ENCODE data around the gene CTSE. TPM values are rescaled to one million over a fixed set of nuclear protein-coding genes. Genes with fewer than 3 reads are reported as not detected.
"Not testable (repeated sequence)": the region's sequence is repeated elsewhere in the genome, so short reads cannot be mapped to it uniquely, and the experiment has no call there.

The CTSE gene
- total RNA-seq (2014; rRNA removed; shearing (Covaris generic)): not detected in 2 replicates

DNA sequence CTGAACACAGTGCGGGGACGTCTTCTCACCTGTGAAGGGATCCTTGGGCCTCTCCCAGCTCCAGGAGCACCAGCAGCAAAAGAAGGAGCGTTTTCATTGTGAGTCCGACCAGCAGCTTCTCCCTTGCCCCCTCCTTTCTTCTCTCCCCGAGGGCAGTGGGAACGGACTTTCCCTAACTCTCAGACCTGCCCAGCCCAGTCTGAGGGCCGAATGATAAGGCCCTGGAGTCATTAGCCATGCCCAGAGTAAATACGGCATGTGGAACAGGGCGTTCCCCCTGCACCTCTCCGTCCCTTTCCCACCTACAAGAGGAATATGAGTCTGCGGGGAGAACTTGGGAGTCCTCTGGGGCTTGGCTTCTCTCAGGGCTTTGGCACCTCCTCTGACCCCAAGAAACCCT, at the start of gene CTSE:
Gene CTSE (minus strand): TSS at position 201 of the 400 bp plus-strand sequence. CDS start 104 bp downstream, at position 97.
- DNase-seq (ENCODE audit: low spot score): no peak
- in situ Hi-C loops (cut with HindIII; ENCODE audit: low sequenced_read_pairs): no loop called here

DNA sequence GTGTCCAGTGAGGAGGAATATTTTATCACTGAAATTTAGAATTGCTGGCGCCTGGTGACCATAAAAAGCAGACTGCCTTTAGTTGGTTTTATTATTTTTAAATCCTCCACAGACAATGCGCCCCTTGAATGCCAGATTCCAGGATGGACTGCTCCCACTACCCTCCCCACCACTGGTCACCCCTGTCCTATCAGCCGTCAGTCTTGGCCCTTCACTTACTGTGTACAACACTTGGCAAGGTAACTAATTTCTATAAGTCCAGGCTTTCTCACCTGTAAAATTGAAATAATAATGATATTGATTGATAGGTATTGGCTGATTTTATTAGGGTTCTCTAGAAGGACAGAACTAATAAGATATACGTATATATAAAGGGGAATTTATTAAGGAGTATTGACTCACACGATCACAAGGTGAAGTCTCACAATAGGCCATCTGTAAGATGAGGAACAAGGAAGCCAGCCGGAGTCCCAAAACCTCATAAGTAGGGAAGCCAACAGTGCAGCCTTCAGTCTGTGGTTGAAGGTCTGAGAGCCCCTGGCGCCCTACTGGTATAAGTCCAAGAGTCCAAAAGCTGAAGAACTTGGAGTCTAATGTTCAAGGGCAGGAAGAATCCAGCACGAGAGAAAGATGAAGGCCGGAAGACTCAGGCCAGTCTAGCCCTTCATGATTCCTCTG, 47.1 kb upstream of the CTSE start:
- DNase-seq (ENCODE audit: low spot score): no peak
- in situ Hi-C loops (cut with HindIII; ENCODE audit: low sequenced_read_pairs): no loop called here

GRCh38 chr1:206068314-206068713, 44.6 kb upstream of the CTSE start:
- in situ Hi-C loops (cut with HindIII; ENCODE audit: low sequenced_read_pairs): no loop called here
- no peak for DNase-seq (ENCODE audit: low spot score)

GRCh38 chr1:206067486-206068227, 44.0 kb upstream of the CTSE start:
- in situ Hi-C loops (cut with HindIII; ENCODE audit: low sequenced_read_pairs): no loop called here
- DNase-seq (ENCODE audit: low spot score): no peak

DNA sequence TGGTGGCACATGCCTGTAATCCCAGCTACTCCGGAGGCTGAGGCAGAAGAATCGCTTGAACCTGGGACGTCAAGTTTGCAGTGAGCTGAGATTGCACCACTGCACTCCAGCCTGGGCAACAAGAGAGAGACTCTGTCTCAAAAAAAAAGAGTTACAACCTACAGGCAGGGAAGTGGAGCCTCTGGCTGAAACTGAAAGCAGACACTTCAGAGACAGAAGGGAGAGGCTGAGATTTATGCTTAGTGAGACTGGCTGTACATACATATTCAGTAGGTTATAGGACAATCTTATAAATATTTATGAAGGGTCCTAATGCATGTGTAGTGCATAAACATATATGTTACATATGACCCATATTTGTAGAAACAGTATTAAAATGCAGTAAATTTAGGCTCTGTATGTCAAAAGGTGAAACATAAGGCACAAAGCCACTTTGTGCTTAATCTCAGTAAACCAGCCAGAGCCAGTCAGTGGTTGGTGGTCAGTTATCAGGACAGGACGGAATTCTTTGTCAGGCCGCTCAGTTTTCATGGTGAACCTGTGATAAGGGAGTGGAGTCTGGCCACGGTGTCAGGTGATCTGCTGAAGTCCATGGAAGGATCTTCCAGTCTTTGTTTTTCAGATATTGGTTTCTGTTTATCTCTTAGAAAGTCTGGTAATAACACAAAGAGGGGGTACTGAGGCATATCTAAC, 42.9 kb upstream of the CTSE start:
- in situ Hi-C loops (cut with HindIII; ENCODE audit: low sequenced_read_pairs): no loop called here
- DNase-seq (ENCODE audit: low spot score): no peak

DNA sequence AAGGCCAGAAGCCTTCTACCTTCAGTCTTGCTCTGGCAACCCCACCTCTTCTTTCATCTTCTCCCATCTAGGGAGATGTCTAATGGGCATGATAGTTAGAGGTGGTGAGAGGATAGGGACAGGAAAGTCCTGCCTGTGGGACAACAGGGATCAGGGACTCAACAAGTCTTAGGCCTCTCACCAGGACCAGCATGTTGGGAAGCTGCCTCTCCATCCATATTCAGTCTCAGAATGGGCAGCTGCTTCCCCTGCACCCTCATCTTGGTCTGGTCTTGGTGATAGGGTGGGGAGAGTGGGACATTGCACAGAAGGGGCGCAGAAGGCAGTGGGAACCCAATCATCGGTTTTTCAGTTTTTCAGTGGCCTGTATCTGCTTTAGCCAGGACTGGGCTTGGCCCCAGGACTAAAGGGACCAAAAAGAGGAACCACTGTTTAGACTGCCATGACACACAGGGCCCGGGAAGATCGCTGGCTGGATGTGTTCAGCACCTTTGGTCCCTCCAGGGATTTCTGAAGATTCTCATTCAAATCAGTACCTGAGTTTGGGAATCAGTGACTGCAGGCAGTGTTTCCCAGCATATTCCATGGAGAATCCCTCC, 42.0 kb upstream of the CTSE start:
- in situ Hi-C loops (cut with HindIII; ENCODE audit: low sequenced_read_pairs): no loop called here
- no peak for DNase-seq (ENCODE audit: low spot score)

DNA sequence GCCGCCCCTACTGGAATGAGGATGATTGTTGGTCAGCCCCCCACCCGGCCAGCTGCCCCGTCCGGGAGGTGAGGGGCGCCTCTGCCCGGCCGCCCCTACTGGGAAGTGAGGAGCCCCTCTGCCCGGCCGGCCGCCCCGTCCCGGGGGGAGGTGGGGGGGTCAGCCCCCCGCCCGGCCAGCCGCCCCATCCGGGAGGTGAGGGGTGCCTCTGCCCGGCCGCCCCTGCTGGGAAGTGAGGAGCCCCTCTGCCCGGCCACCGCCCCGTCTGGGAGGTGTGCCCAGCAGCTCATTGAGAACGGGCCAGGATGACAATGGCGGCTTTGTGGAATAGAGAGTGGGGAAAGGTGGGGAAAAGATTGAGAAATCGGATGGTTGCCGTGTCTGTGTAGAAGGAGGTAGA, 40.8 kb upstream of the CTSE start:
- DNase-seq (ENCODE audit: low spot score); in situ Hi-C loops (cut with HindIII; ENCODE audit: low sequenced_read_pairs): not testable (repeated sequence)

DNA sequence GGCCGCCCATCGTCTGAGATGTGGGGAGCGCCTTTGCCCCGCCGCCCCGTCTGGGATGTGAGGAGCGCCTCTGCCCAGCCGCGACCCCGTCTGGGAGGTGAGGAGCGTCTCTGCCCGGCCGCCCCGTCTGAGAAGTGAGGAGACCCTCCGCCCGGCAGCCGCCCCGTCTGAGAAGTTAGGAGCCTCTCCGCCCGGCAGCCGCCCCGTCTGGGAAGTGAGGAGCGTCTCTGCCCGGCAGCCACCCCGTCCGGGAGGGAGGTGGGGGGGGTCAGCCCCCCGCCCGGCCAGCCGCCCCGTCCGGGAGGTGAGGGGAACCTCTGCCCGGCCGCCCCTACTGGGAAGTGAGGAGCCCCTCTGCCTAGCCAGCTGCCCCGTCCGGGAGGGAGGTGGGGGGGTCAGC, 40.3 kb upstream of the CTSE start:
- in situ Hi-C loops (cut with HindIII; ENCODE audit: low sequenced_read_pairs); DNase-seq (ENCODE audit: low spot score): not testable (repeated sequence)

DNA sequence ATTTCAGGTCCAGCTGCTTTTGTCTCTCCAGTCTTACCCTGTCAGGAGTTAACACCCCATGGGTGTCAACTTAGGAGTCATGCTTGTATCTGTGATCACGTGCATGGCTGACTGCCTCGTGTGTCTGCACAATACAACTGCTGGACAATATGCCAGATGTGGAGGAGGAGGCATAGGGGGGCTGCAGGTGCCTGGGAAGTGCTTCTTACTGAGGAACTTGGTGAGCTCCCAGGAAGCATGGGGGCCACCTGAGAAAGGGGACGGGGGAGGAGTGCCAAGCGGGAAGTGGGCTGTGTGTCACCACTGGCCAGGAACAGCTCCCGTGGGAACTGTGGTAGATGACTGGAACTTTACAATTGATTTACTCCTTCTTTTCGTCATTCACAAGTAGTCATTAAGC, 38.8 kb upstream of the CTSE start:
- no peak for DNase-seq (ENCODE audit: low spot score)
- in situ Hi-C loops (cut with HindIII; ENCODE audit: low sequenced_read_pairs): no loop called here

DNA sequence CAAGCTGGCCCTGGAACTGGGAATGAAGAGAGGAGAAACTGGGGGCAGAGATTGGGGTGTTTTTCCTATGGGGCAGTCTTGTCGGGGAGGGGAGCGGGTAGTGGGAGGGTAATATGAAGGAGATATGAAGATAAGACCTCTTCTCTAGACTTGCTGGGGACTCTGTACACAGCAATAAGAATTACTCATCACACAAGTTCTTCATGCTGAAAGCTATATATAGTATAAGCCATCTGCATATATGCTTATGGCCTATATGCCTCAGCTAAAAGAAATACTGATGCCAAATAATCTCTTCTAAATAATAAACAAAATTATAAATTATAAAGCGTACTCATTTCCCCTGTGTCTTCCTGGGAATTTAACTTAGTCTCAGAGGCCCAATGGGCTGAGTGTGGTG, 37.1 kb upstream of the CTSE start:
- DNase-seq (ENCODE audit: low spot score): no peak
- in situ Hi-C loops (cut with HindIII; ENCODE audit: low sequenced_read_pairs): no loop called here

- no peak for DNase-seq (ENCODE audit: low spot score)
- in situ Hi-C loops (cut with HindIII; ENCODE audit: low sequenced_read_pairs): no loop called here
These were observed 35.7 kb upstream of the CTSE start for GRCh38 chr1:206059355-206059915.

DNA sequence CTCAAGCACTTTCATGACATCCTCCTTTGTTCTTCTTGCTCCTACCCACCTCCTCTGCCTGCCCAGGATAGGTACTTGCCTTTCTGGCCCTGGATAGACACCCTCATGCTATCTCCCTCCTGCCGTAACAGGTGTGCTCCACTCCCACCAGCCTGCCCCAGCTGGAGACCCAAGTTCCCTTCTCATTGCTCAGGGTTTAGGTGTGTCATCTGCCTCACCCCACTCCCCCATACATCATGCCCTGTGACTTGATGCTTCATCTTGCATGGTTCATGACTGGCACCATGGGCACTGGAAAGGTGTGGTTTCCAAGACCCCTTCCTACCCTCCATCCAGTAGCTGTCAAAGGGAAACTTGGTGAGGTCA, 35.2 kb upstream of the CTSE start:
- no peak for DNase-seq (ENCODE audit: low spot score)
- in situ Hi-C loops (cut with HindIII; ENCODE audit: low sequenced_read_pairs): no loop called here

- in situ Hi-C loops (cut with HindIII; ENCODE audit: low sequenced_read_pairs); DNase-seq (ENCODE audit: low spot score): not testable (repeated sequence)
These were observed 34.7 kb upstream of the CTSE start for GRCh38 chr1:206058289-206058926.

GRCh38 chr1:206055639-206056323, 32.1 kb upstream of the CTSE start:
- in situ Hi-C loops (cut with HindIII; ENCODE audit: low sequenced_read_pairs); DNase-seq (ENCODE audit: low spot score): not testable (repeated sequence)

DNA sequence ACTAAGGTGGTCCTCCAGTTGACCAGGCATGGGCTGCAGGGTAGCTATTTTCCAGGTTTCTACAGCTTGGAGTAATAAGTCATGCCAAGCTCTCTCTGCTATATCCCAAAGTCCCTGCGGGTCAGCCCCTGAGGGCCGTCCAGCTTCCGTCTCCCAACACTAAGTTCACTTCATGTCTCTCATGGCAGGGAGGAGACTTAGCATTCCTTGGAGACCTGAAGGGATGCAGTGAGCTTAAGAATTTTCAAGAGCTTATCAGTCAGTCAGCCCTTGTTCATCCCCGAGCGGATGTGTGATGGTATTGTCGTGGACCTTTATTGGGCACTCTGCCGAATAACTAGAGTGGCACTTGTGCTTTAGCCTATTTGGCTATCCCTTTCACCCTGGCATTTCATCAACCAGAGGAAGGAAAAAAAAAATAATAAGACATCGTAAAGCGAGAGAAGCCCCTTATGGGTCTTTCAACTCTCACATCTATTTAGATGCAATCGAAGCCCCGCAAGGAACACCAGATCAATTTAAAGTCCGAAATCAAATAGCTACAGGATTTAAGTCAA, 31.5 kb upstream of the CTSE start:
- DNase-seq (ENCODE audit: low spot score): not testable (repeated sequence)

DNA sequence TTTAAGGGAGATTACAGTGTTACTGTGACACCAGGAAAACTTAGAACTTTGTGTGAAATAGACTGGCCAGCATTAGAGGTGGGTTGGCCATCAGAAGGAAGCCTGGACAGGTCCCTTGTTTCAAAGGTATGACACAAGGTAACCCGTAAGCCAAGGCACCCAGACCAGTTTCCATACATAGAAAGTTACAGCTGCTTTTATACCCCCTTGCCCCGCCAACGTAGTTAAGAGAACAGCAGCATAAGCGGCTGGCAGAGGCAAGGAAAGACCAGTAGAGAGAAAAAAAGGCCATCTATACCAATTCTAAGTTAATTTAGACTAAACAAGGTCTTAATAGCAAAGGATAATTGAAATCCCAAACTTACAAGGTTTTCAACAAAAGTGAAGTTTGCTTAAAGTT, 29.9 kb upstream of the CTSE start:
- in situ Hi-C loops (cut with HindIII; ENCODE audit: low sequenced_read_pairs); DNase-seq (ENCODE audit: low spot score): not testable (repeated sequence)

More for the DNA sequence above, 31.5 kb upstream of the CTSE start:
- in situ Hi-C loops (cut with HindIII; ENCODE audit: low sequenced_read_pairs): not testable (repeated sequence)

DNA sequence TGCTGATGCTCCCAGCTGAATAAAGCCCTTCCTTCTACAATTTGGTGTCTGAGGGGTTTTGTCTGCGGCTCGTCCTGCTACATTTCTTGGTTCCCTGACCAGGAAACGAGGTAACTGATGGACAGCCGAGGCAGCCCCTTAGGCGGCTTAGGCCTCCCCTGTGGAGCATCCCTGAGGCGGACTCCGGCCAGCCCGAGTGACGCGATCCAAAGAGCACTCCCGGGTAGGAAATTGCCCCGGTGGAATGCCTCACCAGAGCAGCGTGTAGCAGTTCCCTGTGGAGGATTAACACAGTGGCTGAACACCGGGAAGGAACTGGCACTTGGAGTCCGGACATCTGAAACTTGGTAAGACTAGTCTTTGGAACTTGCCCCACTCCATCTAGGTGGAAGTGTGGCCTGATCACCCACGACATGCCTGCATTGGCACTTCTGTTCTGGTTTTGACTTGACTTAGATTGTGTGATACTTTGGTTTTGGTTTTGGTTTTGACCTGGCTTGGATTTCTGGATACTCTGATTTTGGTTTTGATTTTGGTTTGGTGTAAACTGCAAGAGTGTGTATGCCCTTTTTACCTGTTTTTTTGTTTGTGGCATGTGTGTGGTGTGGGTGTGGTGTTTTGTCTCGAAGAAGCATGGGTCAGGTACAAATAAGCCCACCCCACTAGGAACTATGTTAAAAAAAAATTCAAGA, 29.4 kb upstream of the CTSE start, which contains the start of gene RHEX:
Gene RHEX (plus strand): TSS at position 255 of the 692 bp plus-strand sequence. CDS start 44,656 bp downstream, outside the sequence.
- in situ Hi-C loops (cut with HindIII; ENCODE audit: low sequenced_read_pairs); DNase-seq (ENCODE audit: low spot score): not testable (repeated sequence)

All from G401 (cell line).